ENCODE measurements around the gene FPR3. TPM values are rescaled to one million over a fixed set of nuclear protein-coding genes. Genes with fewer than 3 reads are reported as not detected.
"Not testable (repeated sequence)": the region's sequence is repeated elsewhere in the genome, so short reads cannot be mapped to it uniquely, and the experiment has no call there.

The FPR3 gene
- total RNA-seq, 1 experiment from 2014 or later = not detected

DNA sequence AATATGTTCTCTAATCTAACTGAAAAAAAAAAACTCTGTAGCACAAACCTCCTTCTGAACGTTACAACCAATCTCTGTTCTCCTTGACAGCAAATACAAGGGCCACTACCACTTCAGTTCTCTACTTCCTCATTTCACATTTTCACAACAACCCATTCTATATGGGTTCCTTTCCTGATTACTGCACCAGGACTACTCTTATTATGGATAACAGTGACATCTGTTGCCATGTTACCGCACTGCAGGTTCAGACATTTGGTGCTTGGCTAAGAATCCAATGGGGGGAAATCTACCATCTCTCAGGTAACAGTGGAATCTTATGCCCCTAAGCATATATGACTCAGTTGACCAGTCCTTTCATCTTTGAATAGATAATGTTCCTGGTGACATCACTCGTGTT lies 11.6 kb upstream of the FPR3 start:
- peak; percentile 3 for DNase-seq (ENCODE audit: low read depth)

DNA sequence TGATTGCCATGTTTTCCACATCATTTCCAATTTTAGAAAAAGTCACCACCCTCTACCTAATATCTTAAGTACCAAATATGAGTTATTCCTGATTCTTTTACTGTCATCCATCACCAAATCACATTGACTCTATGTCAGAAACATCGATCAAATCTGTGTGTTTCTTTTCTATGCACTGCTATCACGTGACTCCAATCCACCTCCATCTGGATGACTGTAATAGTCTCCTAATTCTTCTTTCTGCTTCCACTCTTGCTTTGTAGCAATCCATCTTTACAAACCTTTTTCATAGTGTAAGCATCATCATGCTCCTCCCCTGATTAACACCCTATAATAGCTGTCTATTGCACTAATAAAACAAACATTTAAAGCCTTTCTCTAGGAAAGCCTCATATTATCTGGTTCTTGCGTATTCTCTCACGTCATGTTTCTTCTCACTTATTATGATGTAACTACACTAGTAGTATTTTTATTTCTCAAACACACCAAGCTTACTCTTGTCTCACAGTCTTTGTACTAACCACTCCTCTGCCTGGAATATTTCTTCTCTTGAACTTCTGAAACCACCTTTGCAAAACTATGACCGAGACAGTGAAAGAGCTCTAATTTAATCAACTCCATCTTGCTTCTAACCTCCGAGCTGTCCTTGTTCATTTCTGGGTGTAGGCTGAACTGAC lies 10.7 kb upstream of the FPR3 start:
- no peak for DNase-seq (ENCODE audit: low read depth)

DNA sequence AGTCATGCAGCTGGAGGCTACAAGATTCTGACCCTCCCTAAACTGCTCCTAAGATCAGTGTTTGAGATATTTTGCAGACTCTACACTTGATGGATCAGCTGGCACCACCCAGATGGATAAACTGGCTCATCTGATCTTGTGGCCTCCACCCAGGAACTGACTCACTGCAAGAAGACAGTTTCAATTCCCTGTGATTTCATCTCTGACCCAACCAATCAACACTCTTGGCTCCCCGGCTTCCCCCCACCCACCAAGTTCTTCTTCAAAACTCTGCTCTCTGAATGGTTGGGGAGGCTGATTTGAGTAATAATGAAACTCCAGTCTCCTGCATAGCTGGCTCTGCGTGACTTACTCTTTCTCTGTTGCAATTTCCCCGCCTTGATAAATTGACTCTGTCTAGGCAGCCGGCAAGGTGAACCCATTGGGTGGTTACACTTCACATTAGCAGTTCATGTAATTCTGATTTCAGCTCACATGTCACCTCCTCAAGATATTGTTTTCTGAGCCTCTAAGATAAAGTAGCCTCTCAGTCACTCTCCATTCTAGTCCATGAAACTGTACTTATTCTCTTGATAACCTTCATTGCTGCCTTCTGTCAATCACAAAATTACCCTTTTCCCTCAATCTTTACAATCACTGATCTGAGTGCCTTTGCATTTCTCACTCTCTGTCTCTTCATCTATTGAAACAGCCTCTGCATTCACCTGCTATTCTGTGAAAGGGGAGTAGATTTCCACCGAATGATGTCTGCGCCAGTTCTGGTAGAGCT lies 9.9 kb upstream of the FPR3 start:
- peak; percentile 34 for DNase-seq (ENCODE audit: low read depth)

DNA sequence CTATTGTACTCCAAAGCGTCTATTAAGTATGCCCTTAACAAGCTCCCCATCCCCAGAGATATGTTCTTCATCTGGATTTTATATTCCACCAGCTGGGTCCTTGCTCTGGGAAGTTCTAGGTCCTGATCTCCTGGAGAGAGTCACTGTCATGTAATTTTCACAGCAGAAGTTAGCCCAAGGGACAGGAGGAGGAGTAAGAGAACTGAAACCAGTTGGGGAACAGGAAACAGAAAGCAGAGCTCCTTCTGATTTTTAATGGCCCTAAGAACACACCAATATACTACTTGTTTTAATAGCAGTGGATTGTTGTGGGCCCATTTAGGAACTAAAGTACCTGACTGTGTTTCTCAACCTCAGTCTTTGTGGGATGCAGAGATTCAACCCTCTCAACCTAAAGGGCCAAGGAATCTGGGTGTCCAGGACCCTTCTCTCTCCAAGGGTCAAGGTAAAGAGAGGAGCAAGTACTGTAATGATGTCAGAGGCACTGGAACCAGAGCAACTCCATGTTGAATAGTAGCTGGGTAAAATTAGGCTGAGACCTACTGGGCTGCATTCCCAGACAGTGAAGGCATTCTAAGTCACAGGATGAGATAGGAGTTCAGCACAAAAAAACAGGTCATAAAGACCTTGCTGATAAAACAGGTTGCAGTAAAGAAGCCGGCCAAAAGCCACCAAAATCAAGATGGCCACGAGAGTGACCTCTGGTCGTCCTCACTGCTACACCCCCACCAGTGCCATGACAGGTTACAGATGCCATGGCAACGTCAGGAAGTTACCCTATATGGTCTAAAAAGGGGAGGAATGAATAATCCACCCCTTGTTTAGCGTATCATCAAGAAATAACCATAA lies 8.1 kb upstream of the FPR3 start:
- DNase-seq (ENCODE audit: low read depth) = no peak

DNA sequence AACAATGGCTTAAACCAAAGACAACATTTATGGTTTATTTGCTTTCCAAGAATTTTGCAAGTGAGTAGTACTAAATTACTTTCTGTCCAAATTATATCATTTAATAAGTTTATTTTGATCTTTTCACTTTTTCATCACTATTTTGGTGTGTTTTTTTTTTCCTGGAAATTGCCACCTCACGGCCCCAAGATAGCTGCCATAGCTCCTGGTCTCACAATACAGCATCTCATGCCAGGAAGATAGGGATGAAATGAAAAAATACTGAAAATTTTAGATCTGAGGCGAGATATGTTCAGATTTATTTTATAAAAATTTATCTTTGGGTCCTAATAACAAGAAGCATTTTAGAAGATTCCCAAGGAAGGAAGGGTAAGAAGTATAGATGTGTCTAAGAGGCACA lies 6.9 kb upstream of the FPR3 start:
- DNase-seq (ENCODE audit: low read depth) = no peak

DNA sequence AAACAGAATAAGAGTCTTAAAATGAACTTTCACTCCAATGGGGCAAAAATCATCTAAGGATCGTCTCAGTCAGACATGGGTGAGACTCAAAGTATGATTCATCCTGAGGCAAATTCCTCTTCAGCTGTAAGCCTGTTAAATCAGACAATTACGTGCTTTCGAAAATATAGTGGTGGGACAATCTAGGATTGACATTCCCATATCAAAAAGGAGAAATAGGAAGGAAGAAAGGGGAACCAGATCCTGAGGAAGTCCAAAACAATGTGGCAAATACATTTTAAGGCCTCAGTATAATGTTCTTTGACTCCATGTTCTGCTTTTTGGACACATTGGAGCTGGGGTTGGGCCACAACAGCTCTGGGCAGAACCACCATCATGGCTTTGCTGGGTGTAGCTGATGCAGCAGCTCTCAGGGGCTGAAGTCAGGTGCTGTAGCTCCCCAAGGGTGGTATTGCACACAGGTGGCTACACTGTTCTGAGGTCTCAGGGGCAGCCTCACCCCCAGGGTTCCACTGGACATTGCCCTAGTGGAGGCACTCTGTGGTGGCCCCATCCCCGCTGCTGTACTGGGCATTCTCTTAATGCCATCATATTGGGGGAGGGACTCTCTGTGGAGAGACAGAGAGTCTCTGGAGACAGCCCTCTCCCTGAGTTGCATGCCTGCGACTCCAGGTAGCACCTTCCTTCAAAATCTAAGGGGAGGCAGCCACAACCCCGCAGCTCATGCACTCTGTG lies 5.7 kb upstream of the FPR3 start:
- no peak for DNase-seq (ENCODE audit: low read depth)

DNA sequence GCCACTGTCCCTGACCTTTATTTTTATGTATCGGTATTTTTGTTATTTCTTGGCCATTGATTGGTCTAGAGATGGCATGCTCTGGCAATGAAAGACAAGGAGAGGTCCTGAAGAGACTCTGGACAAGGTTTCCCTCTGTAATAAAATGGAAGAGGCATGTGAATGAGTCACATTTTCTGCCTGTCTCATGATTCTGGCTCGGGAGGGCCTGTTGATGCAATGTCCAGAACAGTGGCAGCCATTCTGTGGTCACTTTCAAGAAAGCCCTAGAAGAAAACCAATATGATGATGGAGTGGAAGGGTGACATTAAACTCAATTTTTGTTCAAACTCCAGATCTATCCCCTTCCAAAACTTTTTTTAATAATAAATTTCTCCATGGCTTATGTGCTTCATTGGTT lies 2.0 kb upstream of the FPR3 start:
- DNase-seq (ENCODE audit: low read depth) = no peak

DNA sequence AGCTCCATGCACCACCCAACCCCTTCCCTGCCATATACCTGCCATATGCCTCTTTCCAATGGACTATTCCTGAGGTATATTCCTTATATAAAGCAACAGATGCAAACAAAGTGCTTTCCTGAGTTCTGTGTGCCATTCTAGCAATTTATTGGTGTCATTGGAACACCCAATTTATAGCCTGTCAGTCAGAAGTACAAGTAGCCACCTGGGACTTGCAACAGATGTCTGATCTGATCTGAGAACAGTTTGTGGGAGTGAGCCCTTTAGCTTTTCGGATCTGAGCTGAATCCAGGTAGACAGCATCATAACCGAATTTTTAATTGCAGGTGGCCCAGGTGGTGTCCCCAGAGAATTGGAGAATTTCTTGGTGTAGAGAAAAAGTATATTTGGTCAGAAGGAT lies 963 bp upstream of the FPR3 start:
- DNase-seq (ENCODE audit: low read depth) = no peak

DNA sequence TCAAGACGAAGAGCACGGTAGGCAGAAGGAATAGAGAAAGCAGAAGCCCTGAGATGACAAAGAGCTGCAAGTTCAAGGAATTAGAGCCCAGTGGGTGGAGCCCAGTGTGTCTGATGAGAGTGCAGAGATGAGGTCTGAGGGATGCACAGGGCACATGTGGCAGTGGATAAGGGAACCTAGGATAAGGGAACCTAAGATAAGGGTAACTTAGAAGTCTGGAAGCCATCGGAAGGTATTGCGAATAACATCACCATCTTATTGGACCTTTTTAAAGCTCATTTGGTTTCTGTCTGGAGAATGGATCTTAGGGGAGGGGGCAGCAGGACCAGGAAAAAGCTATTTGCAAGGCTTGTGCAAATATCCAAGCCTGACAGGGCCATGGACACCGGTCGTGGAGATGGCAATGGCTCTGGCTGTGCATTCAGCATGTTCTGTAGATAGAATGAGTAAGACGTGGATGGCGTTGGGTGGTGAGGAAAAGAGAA lies 1.3 kb downstream of the FPR3 start:
- DNase-seq (ENCODE audit: low read depth) = no peak

DNA sequence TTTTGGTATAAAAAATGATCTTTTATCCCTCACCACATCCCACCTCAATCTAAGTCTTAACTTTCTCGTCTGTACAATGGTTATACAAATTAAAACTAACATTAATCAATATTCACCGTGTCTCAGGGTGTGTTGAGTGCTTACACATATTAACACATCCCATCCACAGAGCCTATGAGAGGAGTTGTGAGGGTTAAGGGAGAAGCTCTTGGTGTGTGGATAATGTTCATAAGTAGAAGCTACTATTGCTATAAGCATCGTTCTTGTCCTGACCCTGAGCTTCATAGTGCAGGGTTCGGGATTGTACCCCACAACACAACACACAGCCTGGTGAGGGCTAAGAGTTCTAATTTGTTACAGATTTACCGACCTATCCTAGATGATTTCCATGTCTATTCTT lies 2.5 kb downstream of the FPR3 start:
- no peak for DNase-seq (ENCODE audit: low read depth)

DNA sequence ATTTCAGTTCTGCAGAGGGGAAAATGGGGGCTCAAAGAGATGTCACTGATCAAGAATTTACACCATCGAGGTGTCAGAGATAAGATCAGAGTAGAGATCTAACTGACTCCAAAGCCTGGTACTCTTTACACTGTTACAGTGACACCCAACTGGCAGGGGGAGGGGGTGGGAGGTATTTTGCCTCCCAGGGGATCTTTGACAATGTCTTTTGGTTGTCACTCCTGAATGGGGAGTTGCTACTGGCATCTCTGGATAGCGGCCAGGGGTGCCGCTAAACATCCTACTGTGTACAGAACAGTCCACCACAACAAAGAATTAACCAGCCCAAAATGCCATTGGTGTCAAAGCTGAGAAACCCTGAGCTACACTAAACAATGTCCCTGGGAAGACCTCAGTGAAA lies 3.1 kb downstream of the FPR3 start:
- DNase-seq (ENCODE audit: low read depth) = no peak

DNA sequence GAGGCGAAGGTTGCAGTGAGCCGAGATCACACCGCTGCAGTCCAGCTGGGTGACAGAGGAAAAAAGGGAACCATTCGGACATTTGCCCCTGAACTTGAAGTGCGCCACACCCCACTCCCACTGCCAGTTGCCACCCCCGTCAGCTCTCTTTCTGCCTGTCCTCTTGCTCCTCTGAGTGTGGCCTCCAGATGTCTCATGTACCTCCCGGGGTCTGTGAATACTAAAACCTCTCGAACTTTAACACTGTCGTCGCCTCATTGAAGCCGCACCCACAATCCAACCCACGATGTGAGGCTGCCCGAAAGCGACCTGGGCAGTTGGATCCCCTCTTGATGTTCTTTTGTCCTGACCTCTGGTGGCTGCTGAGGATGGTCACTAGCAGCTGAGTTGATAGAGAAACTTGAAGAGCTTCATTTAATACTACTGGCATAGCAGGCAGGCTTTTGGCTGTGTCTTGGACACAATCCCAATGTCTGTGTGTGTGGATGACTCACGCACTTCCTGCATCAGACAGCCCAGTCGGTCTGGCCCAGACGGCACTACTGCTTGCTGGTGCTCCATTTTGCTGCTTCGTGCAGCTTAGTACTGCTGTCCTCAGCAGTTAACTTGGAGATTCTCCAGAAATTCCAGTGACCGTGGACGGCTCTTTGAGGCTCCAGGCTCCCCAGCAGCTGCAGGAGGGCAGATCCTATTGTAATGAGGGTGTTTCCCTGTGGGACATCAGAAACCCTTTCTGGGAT lies 4.2 kb downstream of the FPR3 start:
- peak; percentile 88 for DNase-seq (ENCODE audit: low read depth)

DNA sequence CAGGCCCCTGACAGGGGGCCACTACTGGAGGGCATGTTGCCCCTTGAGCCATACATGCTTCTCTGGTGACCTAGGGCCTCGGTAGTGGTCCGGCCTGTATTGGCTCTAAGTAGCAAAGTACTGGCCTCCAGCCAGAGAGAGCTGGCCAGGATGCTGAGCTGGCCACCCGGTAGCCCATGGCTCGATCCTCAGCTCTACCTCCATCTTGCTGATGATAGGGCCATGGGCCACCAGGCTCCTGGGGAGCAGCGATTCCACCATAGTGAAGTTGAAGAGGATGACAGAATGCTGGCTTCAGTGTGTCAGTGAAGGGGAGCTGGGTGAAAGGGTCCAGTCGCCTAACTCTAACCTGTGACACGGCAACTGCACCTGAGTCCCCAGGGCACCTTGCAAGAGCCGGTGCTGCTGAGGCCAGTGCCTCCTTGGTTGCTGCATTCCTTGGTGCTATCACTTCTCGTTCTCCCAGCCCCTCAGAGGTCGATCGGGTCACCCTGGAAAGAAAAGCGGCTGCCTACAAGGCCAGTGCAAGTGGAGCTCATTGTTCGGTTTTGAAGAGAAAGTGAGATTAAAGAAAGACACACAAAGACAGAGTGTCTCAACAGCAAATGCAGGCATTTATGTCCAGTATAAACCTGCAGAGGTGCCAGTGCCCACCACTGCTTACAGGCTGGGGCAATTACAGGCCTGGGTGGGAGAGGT lies 5.0 kb downstream of the FPR3 start:
- no peak for DNase-seq (ENCODE audit: low read depth)

DNA sequence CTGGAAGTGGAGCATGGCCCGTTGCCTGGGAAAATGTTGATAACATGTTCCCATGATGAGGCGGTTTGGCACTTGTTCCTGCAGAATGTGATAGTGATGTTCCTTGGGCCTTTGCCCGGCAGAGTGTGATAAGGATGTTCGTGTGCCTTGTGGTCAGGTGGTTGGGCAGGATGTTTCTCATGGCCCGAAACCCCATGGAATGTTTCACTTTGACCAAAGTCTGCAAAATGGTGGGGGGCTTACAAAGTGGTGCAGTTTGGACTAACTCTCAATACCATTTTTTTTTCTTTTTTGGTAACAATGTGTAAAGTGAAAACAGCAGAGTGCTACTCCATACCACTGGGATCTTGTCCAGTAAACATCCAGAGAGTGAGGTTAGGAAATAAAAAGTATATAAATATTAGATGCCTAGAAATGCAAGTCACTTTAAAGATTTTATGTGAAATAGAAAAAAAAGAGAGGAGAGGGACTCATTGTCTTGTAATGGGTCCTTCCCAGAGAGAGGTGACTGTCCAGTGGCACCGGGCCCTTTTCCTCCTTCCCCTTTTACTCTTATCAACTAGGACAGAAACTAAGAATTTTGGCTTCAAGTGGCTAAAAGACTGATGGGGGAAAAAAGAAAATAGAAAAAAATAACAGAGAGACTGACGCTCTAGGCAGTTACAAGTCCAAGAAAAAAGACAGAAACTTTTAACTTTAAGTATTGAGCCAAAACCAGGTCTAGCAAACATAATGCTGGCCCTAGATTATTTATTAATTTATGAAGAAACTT lies 5.7 kb downstream of the FPR3 start:
- no peak for DNase-seq (ENCODE audit: low read depth)

DNA sequence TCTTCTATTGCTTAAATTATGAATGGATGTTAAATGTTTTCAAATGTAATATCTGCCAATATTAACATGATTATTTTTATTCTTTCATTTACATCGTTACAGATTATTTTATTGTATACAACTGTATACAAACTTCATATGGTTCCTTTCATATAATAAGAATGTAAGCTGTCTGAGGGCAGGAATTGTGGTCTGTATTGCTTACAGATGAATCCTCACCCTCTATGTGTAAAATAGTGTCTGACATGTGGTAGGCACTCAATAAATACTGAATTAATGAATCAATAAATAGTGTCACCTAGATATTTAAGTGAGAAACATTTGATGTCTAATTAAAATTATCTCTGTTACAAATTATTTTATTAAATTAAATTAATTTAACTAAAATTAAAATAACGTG lies 7.8 kb downstream of the FPR3 start:
- no peak for DNase-seq (ENCODE audit: low read depth)

DNA sequence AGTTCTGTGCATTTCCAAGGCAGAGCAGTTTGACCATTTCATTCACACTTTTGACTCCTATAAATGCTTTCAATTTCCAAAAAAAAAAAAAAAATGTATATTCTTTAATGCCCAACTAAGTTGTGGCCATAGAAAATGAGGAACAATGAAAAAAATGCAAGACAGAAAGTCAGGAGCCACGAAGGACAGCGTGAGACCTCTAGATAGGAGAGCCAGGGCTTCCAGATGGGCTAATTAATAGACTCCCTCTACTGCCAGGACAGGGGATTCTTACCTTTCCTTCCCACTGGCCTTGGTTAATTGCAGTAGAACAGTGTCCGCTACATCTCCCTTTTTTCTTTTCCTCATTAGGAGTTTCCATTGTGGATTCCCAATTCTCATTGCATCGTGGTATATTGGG lies 8.6 kb downstream of the FPR3 start:
- DNase-seq (ENCODE audit: low read depth) = no peak

DNA sequence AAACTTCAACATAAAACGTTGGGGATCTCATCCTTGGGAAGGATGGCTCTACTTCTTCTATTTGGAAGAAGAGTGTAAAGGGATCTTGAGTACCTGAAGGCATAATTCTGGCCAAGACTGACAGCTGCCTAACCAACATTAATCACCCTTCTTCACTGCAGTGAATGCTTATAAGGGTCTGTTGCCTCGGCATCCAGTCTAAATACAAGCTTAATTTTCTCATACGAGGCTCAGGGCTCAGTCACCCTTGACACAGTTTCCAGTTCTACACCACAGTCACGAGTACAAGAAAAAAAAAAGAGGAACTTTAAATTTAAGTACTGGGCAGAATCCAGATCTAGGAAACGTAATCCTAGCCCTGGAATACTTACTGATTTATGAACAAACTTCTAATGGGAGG lies 9.0 kb downstream of the FPR3 start:
- DNase-seq (ENCODE audit: low read depth) = no peak

DNA sequence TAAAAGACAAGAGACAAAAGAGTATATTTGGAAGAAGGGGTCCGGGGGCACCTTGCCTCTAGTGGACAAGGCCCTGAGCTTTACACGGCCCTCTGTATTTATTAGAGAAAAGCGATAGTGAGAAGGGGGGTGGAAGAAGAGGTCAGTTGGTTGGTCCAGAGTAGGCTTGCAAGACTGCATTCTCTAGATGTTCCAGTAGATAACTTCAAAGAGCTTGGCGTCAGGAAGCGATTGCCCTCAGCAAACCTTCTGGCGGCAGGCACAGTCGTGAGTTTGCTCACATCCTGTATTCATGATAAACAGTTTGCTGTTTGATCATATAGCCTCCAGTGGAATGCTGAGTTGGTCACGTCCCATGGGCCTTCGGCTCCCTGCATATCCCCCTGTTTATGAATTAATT lies 9.8 kb downstream of the FPR3 start:
- DNase-seq (ENCODE audit: low read depth) = not testable (repeated sequence)

DNA sequence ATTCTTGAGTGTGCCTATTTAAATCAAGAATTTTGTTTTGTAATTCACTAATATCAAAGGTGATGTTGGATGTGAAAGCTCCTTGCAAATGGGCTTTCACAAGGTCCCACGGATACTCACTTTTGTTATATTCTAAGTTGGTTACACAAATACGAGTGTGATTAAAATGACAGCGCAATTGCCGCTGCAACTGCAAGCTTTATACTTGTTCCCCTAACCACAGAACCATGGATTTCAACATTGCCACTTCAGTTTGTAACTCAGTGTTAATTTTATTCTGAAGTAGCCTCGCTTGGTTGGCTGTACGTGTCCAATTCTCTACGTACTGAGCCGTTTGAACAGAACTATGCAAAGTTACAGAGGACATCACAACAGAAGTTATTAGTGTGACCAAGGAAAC lies 10.4 kb downstream of the FPR3 start:
- not testable (repeated sequence) for DNase-seq (ENCODE audit: low read depth)
